DOHH2 (cell line): ENCODE data around the gene CATSPERD.

Source experiments
- EZH2phosphoT487 ChIP-seq: fragments of 200-600 bp; sonication (generic); IDR thresholded peaks from 2 replicates; pipeline ENCODE4 v1.6.1; 2017; ENCODE audit warnings: borderline replicate concordance, mild to moderate bottlenecking, antibody characterized with exemption, low read length, moderate library complexity, mixed read lengths
- TF ChIP-seq, protein P1 (sequence below): fragments of 200-600 bp; sonication (generic); IDR thresholded peaks from one replicate; pipeline ENCODE4 v1.5.1; 2014; ENCODE audit warnings: antibody characterized with exemption, mild to moderate bottlenecking, low read depth, low read length; ENCODE audit not compliant: poor library complexity, severe bottlenecking

GRCh38 chr19:5677136-5677535 is 43.3 kb upstream of the CATSPERD start:
- TF ChIP-seq, protein P1, sequence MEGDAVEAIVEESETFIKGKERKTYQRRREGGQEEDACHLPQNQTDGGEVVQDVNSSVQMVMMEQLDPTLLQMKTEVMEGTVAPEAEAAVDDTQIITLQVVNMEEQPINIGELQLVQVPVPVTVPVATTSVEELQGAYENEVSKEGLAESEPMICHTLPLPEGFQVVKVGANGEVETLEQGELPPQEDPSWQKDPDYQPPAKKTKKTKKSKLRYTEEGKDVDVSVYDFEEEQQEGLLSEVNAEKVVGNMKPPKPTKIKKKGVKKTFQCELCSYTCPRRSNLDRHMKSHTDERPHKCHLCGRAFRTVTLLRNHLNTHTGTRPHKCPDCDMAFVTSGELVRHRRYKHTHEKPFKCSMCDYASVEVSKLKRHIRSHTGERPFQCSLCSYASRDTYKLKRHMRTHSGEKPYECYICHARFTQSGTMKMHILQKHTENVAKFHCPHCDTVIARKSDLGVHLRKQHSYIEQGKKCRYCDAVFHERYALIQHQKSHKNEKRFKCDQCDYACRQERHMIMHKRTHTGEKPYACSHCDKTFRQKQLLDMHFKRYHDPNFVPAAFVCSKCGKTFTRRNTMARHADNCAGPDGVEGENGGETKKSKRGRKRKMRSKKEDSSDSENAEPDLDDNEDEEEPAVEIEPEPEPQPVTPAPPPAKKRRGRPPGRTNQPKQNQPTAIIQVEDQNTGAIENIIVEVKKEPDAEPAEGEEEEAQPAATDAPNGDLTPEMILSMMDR = no peak
- no peak for TF ChIP-seq EZH2phosphoT487
